ENCODE results near the gene ZNF821. TPM values are rescaled to one million over a fixed set of nuclear protein-coding genes. Genes with fewer than 3 reads are reported as not detected.
"Not testable (repeated sequence)": the region's sequence is repeated elsewhere in the genome, so short reads cannot be mapped to it uniquely, and the experiment has no call there.

ZNF821 gene
- total RNA-seq, 1 experiment from 2014 or later, result 7.0 TPM

DNA sequence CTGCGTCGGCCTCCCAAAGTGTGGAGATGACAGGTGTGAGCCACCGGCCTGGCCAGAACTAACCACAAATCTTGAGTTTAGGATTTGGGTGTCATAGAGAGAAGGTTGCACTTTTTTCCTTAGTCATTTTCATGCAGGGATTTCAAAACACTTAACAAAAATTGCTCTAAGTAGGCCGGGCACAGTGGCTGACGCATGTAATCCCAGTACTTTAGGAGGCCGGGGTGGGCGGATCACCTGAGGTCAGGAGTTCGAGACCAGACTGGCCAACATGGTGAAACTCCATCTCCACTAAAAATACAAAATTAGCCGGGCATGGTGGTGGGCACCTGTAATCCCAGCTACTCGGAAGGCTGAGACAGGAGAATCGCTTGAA is 73.8 kb downstream of the ZNF821 start:
- not testable (repeated sequence) for DNase-seq (ENCODE audit: low spot score)

Other genes with a start within 250 kb of the ZNF821 start
- gene PHLPP2, start 159.5 kb downstream of the ZNF821 start, total RNA-seq (2014; rRNA removed; shearing (Covaris generic)), result 1.8 and 3.8 TPM in 2 replicates
- 49.8 and 51.5 TPM in 2 replicates for gene AP1G1, start 75.3 kb downstream of the ZNF821 start, total RNA-seq (2014; rRNA removed; shearing (Covaris generic))
- gene ATXN1L, start 38.2 kb downstream of the ZNF821 start, total RNA-seq (2014; rRNA removed; shearing (Covaris generic)), result 8.0 and 12.6 TPM in 2 replicates
- gene IST1, start 11.3 kb upstream of the ZNF821 start, total RNA-seq (2014; rRNA removed; shearing (Covaris generic)), result 220 and 229 TPM in 2 replicates
- not detected in 2 replicates for gene PKD1L3, start 116.2 kb upstream of the ZNF821 start, total RNA-seq (2014; rRNA removed; shearing (Covaris generic))
- 4.6 and 6.0 TPM in 2 replicates for gene DHODH, start 124.6 kb upstream of the ZNF821 start, total RNA-seq (2014; rRNA removed; shearing (Covaris generic))
- gene HP, start 170.3 kb upstream of the ZNF821 start, total RNA-seq (2014; rRNA removed; shearing (Covaris generic)), result 0.08 TPM in 1 of 2 replicates, not detected in the other
- not detected in 2 replicates for gene HPR, start 179.0 kb upstream of the ZNF821 start, total RNA-seq (2014; rRNA removed; shearing (Covaris generic))
- 7.5 and 13.4 TPM in 2 replicates for gene TXNL4B, start 209.4 kb upstream of the ZNF821 start, total RNA-seq (2014; rRNA removed; shearing (Covaris generic))
- gene DHX38, start 209.7 kb upstream of the ZNF821 start, total RNA-seq (2014; rRNA removed; shearing (Covaris generic)), result 25.0 and 40.0 TPM in 2 replicates